WTC11 (cell line): ENCODE results near the gene INPP5A. TPM values are rescaled to one million over a fixed set of nuclear protein-coding genes. Genes with fewer than 3 reads are reported as not detected.

Source experiments
- ATAC-seq: fragments of 200-7000 bp; cut with Tn5 transposase; 2 replicates; pipeline ENCODE4 v1.10.0; 2021; ENCODE audit warnings: mild to moderate bottlenecking, moderate library complexity
- CTCF ChIA-PET: fragments of 300-600 bp; sonication (Branson Sonifier 250); formaldehyde crosslinking; loops from one replicate; lab custom pipeline; 2021; ENCODE audit warnings: antibody characterized with exemption; lab: Charles Lee
- POLR2A ChIA-PET: fragments of 350-600 bp; sonication (Branson Sonifier 250); formaldehyde crosslinking; loops from one replicate; lab custom pipeline; 2021; ENCODE audit warnings: antibody characterized with exemption; lab: Charles Lee
- DNase-seq: peaks from one replicate; pipeline ENCODE4 v3.0.0; 2021; ENCODE audit warnings: low spot score
- H3K27ac Mint-ChIP-seq: 2 replicates; pipeline ENCODE4 v1.8.0; 2021; ENCODE audit warnings: mixed read lengths
- H3K27me3 Mint-ChIP-seq: 2 replicates; pipeline ENCODE4 v1.8.0; 2021; ENCODE audit warnings: low read depth, mild to moderate bottlenecking, moderate library complexity, mixed read lengths
- H3K36me3 Mint-ChIP-seq: 2 replicates; pipeline ENCODE4 v1.8.0; 2021; ENCODE audit warnings: mixed read lengths
- H3K4me1 Mint-ChIP-seq: 2 replicates; pipeline ENCODE4 v1.8.0; 2022; ENCODE audit warnings: mixed read lengths
- H3K4me3 Mint-ChIP-seq: 2 replicates; pipeline ENCODE4 v1.8.0; 2021; ENCODE audit warnings: mild to moderate bottlenecking, moderate library complexity, mixed read lengths
- H3K9me3 Mint-ChIP-seq: 2 replicates; pipeline ENCODE4 v1.8.0; 2021; ENCODE audit warnings: mixed read lengths
- AFF4 ChIP-seq: sonication (generic); formaldehyde crosslinking; IDR thresholded peaks from 2 replicates; pipeline ENCODE4 v1.8.1; 2023; ENCODE audit warnings: mild to moderate bottlenecking, missing genetic modification reagents, borderline replicate concordance
- ATF1 ChIP-seq: sonication (generic); formaldehyde crosslinking; IDR thresholded peaks from 2 replicates; pipeline ENCODE4 v1.8.1; 2023; ENCODE audit warnings: mild to moderate bottlenecking, moderate library complexity, missing genetic modification reagents
- CREB1 ChIP-seq: sonication (generic); formaldehyde crosslinking; IDR thresholded peaks from 2 replicates; pipeline ENCODE4 v1.8.0; 2023; ENCODE audit warnings: mild to moderate bottlenecking, missing genetic modification reagents
- FOXK1 ChIP-seq: sonication (generic); formaldehyde crosslinking; IDR thresholded peaks from 2 replicates; pipeline ENCODE4 v1.8.0; 2022; ENCODE audit warnings: mild to moderate bottlenecking, moderate library complexity, missing genetic modification reagents
- GRHL2 ChIP-seq: fragments of 250-450 bp; sonication (Bioruptor Pico); IDR thresholded peaks from 2 replicates; pipeline ENCODE4 v1.8.0; 2022; ENCODE audit warnings: mild to moderate bottlenecking, moderate library complexity; ENCODE audit not compliant: insufficient replicate concordance, severe bottlenecking
- JUN ChIP-seq: sonication (generic); formaldehyde crosslinking; IDR thresholded peaks from 2 replicates; pipeline ENCODE4 v1.8.0; 2023; ENCODE audit warnings: mild to moderate bottlenecking, missing genetic modification reagents
- KAT7 ChIP-seq: sonication (generic); formaldehyde crosslinking; IDR thresholded peaks from 2 replicates; pipeline ENCODE4 v1.8.1; 2023; ENCODE audit warnings: missing genetic modification reagents, mild to moderate bottlenecking, borderline replicate concordance
- MLX ChIP-seq: sonication (generic); formaldehyde crosslinking; IDR thresholded peaks from 2 replicates; pipeline ENCODE4 v1.8.1; 2023; ENCODE audit warnings: mild to moderate bottlenecking, missing genetic modification reagents, moderate library complexity
- MXD4 ChIP-seq: fragments of 250-450 bp; sonication (Bioruptor Pico); IDR thresholded peaks from 2 replicates; pipeline ENCODE4 v1.8.0; 2021; ENCODE audit warnings: mild to moderate bottlenecking, moderate library complexity, borderline replicate concordance
- NR1H2 ChIP-seq: sonication (generic); formaldehyde crosslinking; IDR thresholded peaks from 2 replicates; pipeline ENCODE4 v1.9.0; 2021; ENCODE audit warnings: mild to moderate bottlenecking, moderate library complexity, missing genetic modification reagents
- NR2C2 ChIP-seq: sonication (generic); formaldehyde crosslinking; IDR thresholded peaks from 2 replicates; pipeline ENCODE4 v1.8.0; 2022; ENCODE audit warnings: mild to moderate bottlenecking, missing genetic modification reagents
- SOX15 ChIP-seq: fragments of 250-450 bp; sonication (Bioruptor Pico); IDR thresholded peaks from 2 replicates; pipeline ENCODE4 v1.9.0; 2021; ENCODE audit warnings: mild to moderate bottlenecking
- SP1 ChIP-seq: sonication (generic); formaldehyde crosslinking; conservative IDR thresholded peaks from 2 replicates; pipeline ENCODE4 v1.8.1; 2022; ENCODE audit warnings: missing genetic modification reagents
- ZBTB21 ChIP-seq: sonication (generic); formaldehyde crosslinking; IDR thresholded peaks from 2 replicates; pipeline ENCODE4 v1.8.1; 2023; ENCODE audit warnings: mild to moderate bottlenecking, missing genetic modification reagents, borderline replicate concordance
- ZMAT4 ChIP-seq: fragments of 250-450 bp; sonication (Bioruptor Pico); IDR thresholded peaks from 2 replicates; pipeline ENCODE4 v1.9.0; 2021; ENCODE audit warnings: mild to moderate bottlenecking
- ZNF121 ChIP-seq: sonication (generic); formaldehyde crosslinking; IDR thresholded peaks from 2 replicates; pipeline ENCODE4 v1.8.0; 2023; ENCODE audit warnings: missing genetic modification reagents
- ZNF138 ChIP-seq: sonication (generic); formaldehyde crosslinking; conservative IDR thresholded peaks from 2 replicates; pipeline ENCODE4 v1.8.1; 2022; ENCODE audit warnings: mild to moderate bottlenecking, moderate library complexity, missing genetic modification reagents
- ZNF416 ChIP-seq: fragments of 250-450 bp; sonication (Bioruptor Pico); IDR thresholded peaks from 2 replicates; pipeline ENCODE4 v1.9.0; 2021; ENCODE audit warnings: mild to moderate bottlenecking, inconsistent platforms
- total RNA-seq: library from RNA; stranded (reverse); gene quantifications from 3 replicates; pipeline ENCODE4 v1.2.3, GENCODE V29; 2021
- TF ChIP-seq, protein P1 (sequence below): fragments of 250-450 bp; sonication (Bioruptor Pico); IDR thresholded peaks from 2 replicates; pipeline ENCODE4 v1.9.0; 2021; ENCODE audit warnings: mild to moderate bottlenecking, borderline replicate concordance
- TF ChIP-seq, protein P2 (sequence below): sonication (generic); formaldehyde crosslinking; IDR thresholded peaks from 2 replicates; pipeline ENCODE4 v1.8.1; 2022; ENCODE audit warnings: mild to moderate bottlenecking, moderate library complexity, missing genetic modification reagents

Gene INPP5A
- total RNA-seq, 1 experiment from 2014 or later = 22.1 TPM

DNA sequence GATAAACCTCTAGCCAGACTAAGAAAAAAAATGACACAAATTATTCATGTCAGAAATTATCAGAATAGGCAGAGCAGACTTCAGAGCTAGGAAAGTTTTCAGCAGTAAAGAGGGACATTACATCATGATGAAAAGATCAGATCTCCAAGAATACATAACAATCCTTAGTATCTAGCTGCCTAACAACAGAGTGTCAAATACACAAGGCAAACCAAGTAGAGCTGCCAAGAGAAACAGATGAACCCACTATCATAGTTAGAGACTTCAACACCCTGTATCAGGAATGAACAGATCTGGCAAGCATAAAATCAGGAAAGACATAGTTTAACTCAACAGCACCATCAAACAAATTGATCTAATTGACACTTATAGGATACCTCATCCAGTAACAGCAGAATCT lies 156.1 kb downstream of the INPP5A start:
- TF ChIP-seq NR1H2 (CRISPR knock-in tag) (no peak), AFF4 (CRISPR knock-in tag) (no peak), SP1 (CRISPR knock-in tag) (no peak), JUN (CRISPR knock-in tag) (no peak), MXD4 (no peak), ZNF416 (no peak), KAT7 (no peak), CREB1 (CRISPR knock-in tag) (no peak), ZNF138 (CRISPR knock-in tag) (no peak), ZNF121 (CRISPR knock-in tag) (no peak), SOX15 (CRISPR knock-in tag) (no peak), ATF1 (CRISPR knock-in tag) (no peak), FOXK1 (no peak), MLX (CRISPR knock-in tag) (no peak), NR2C2 (CRISPR knock-in tag) (no peak), ZMAT4 (no peak), ZBTB21 (CRISPR knock-in tag) (no peak), GRHL2 (no peak)
- TF ChIP-seq, protein P1, sequence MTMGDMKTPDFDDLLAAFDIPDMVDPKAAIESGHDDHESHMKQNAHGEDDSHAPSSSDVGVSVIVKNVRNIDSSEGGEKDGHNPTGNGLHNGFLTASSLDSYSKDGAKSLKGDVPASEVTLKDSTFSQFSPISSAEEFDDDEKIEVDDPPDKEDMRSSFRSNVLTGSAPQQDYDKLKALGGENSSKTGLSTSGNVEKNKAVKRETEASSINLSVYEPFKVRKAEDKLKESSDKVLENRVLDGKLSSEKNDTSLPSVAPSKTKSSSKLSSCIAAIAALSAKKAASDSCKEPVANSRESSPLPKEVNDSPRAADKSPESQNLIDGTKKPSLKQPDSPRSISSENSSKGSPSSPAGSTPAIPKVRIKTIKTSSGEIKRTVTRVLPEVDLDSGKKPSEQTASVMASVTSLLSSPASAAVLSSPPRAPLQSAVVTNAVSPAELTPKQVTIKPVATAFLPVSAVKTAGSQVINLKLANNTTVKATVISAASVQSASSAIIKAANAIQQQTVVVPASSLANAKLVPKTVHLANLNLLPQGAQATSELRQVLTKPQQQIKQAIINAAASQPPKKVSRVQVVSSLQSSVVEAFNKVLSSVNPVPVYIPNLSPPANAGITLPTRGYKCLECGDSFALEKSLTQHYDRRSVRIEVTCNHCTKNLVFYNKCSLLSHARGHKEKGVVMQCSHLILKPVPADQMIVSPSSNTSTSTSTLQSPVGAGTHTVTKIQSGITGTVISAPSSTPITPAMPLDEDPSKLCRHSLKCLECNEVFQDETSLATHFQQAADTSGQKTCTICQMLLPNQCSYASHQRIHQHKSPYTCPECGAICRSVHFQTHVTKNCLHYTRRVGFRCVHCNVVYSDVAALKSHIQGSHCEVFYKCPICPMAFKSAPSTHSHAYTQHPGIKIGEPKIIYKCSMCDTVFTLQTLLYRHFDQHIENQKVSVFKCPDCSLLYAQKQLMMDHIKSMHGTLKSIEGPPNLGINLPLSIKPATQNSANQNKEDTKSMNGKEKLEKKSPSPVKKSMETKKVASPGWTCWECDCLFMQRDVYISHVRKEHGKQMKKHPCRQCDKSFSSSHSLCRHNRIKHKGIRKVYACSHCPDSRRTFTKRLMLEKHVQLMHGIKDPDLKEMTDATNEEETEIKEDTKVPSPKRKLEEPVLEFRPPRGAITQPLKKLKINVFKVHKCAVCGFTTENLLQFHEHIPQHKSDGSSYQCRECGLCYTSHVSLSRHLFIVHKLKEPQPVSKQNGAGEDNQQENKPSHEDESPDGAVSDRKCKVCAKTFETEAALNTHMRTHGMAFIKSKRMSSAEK (CRISPR knock-in tag) = no peak
- TF ChIP-seq, protein P2, sequence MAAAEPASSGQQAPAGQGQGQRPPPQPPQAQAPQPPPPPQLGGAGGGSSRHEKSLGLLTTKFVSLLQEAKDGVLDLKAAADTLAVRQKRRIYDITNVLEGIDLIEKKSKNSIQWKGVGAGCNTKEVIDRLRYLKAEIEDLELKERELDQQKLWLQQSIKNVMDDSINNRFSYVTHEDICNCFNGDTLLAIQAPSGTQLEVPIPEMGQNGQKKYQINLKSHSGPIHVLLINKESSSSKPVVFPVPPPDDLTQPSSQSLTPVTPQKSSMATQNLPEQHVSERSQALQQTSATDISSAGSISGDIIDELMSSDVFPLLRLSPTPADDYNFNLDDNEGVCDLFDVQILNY = no peak
- TF ChIP-seq, all 79 proteins: peak for 0
- Mint-ChIP-seq H3K27me3 (no peaks in the 10 kb centered on the region), H3K4me1 (no peaks in the 10 kb centered on the region), H3K4me3 (no peak overlapping the region), H3K36me3 (peaks cover 12% of the 10 kb centered on the region), H3K27ac (no peak overlapping the region), H3K9me3 (peaks cover 38% of the 10 kb centered on the region)
- ChIA-PET CTCF (interaction anchor here (1.4 kb wide), 1 partner anchor 100 kb away, joined by 3 read pairs; no protein-coding TSS in a partner anchor), POLR2A (no interaction called here)
- ATAC-seq (no peak), DNase-seq (no peak)
